K562 (cell line): Measurements from ENCODE around the gene TK1. TPM values are rescaled to one million over a fixed set of nuclear protein-coding genes. Genes with fewer than 3 reads are reported as not detected.

ENCODE experiments used
- ATAC-seq: fragments of 200-7000 bp; cut with Tn5 transposase; 3 replicates; pipeline ENCODE4 v1.9.1; 2020; ENCODE audit warnings: moderate library complexity
- BruUV-seq: library from RNA; stranded (reverse); fragments of 400-500 nt; replicated peaks from 2 replicates; lab custom pipeline; 2021; lab: Mats Ljungman, UMichigan
- CTCF ChIA-PET: fragments of 300-600 bp; formaldehyde crosslinking; extraction: SDS; loops from one replicate; lab custom pipeline; 2021; ENCODE audit warnings: low intra/inter-chr PET ratio; lab: Yijun Ruan, JAX
- POLR2A ChIA-PET: fragments of 300-600, 350-650 bp; sonication (Branson Sonifier 250); formaldehyde crosslinking; extraction: SDS; loops from one replicate; lab custom pipeline; 2021; ENCODE audit warnings: antibody characterized with exemption, inconsistent platforms; lab: Yijun Ruan, JAX
- DNase-seq, 4 experiments: peaks; one replicate each; pipeline versions ENCODE4 v3.0.0 to v3.0.0-alpha.2; 2011 to 2018; ENCODE audit warnings: low spot score in 3 of 4, mixed read lengths in 3 of 4; ENCODE audit errors: extremely low read depth in 1 of 4
- FAIRE-seq: peaks from 2 replicates; lab custom pipeline; 2011; peaks lifted over from hg19 to GRCh38; lab: Jason Lieb, UNC
- H2AFZ ChIP-seq: 2 replicates; pipeline ENCODE4 v1.6.0; 2011; ENCODE audit warnings: low read depth, low read length, control low read depth, inconsistent platforms
- H3K27ac ChIP-seq: fragments of 200-600 bp; 3 replicates; pipeline ENCODE4 v1.8.0; 2011; ENCODE audit warnings: low read depth, mild to moderate bottlenecking, control low read depth, inconsistent platforms, low read length, moderate library complexity, mixed read lengths; ENCODE audit errors: extremely low read depth
- H3K27me3 ChIP-seq, 2 experiments: fragments of 300-600 bp in 1 of 2; 2 replicates in 1 of 2; 3 replicates in 1 of 2; pipeline versions ENCODE4 v1.6.0 to v1.8.0; 2011; ENCODE audit warnings: inconsistent platforms in 2 of 2, low read length in 2 of 2, mild to moderate bottlenecking in 1 of 2, mixed read lengths in 1 of 2, moderate library complexity in 1 of 2; ENCODE audit not compliant: control insufficient read depth in 2 of 2, insufficient read depth in 2 of 2
- H3K36me3 ChIP-seq: fragments of 300-600 bp; 3 replicates; pipeline ENCODE4 v1.8.0; 2011; ENCODE audit warnings: mild to moderate bottlenecking, low read length, inconsistent platforms; ENCODE audit not compliant: control insufficient read depth, insufficient read depth
- H3K4me1 ChIP-seq, 2 experiments: fragments of 200-600 bp in 1 of 2; replicated peaks in 1 of 2; 2 replicates in 1 of 2; 3 replicates in 1 of 2; pipeline versions ENCODE4 v1.5.1 to v1.8.0; 2011; ENCODE audit warnings: inconsistent platforms in 2 of 2, low read length in 2 of 2, mild to moderate bottlenecking in 1 of 2, mixed read lengths in 1 of 2, moderate library complexity in 1 of 2; ENCODE audit not compliant: control insufficient read depth in 2 of 2, insufficient read depth in 2 of 2
- H3K4me2 ChIP-seq: 2 replicates; pipeline ENCODE4 v1.6.1; 2011; ENCODE audit warnings: low read length, control low read depth, inconsistent platforms, mixed read lengths; ENCODE audit not compliant: insufficient read depth
- H3K4me3 ChIP-seq: fragments of 200-600 bp; sonication (generic), shearing (Covaris generic); 2 replicates; pipeline ENCODE4 v1.5.1; 2016; ENCODE audit warnings: control low read depth, inconsistent platforms
- H3K79me2 ChIP-seq: fragments of 200-600 bp; 3 replicates; pipeline ENCODE4 v1.8.0; 2011; ENCODE audit warnings: low read length, inconsistent platforms; ENCODE audit not compliant: control insufficient read depth, insufficient read depth
- H3K9ac ChIP-seq, 2 experiments: 2 replicates each; pipeline versions ENCODE4 v1.6.0 to v1.6.1; 2011; ENCODE audit warnings: low read depth in 2 of 2, low read length in 2 of 2, control low read depth in 1 of 2, inconsistent platforms in 1 of 2, mild to moderate bottlenecking in 1 of 2, mixed read lengths in 1 of 2; ENCODE audit not compliant: insufficient read depth in 1 of 2
- H3K9me1 ChIP-seq: one replicate; pipeline ENCODE4 v1.6.0; 2011; ENCODE audit warnings: inconsistent platforms, mild to moderate bottlenecking, low read length, moderate library complexity; ENCODE audit not compliant: control insufficient read depth, insufficient read depth
- H3K9me3 ChIP-seq: replicated peaks from 2 replicates; pipeline ENCODE4 v1.5.1; 2011; ENCODE audit warnings: low read depth, low read length, inconsistent platforms; ENCODE audit not compliant: control insufficient read depth, insufficient read depth
- H4K20me1 ChIP-seq: replicated peaks from 2 replicates; pipeline ENCODE4 v1.6.1; 2011; ENCODE audit warnings: low read length, inconsistent platforms, mixed read lengths; ENCODE audit not compliant: control insufficient read depth, insufficient read depth
- ARID1B ChIP-seq: fragments of 450-650 bp; IDR thresholded peaks from 2 replicates; pipeline ENCODE4 v1.6.1; 2016; ENCODE audit warnings: antibody characterized with exemption, mild to moderate bottlenecking, inconsistent platforms
- CBFA2T2 ChIP-seq: fragments of 450-650 bp; conservative IDR thresholded peaks from 2 replicates; pipeline ENCODE4 v1.6.1; 2017; ENCODE audit warnings: mild to moderate bottlenecking
- EP300 ChIP-seq: IDR thresholded peaks from 2 replicates; pipeline ENCODE4 v1.6.1; 2012; ENCODE audit warnings: low read length, improper control_type of control experiment
- ETV6 ChIP-seq, 3 experiments: fragments of 150-350 bp in 1 of 3; sonication (generic) in 1 of 3; formaldehyde crosslinking in 1 of 3; IDR thresholded peaks; 2 replicates each; pipeline versions ENCODE4 v1.6.1 to v1.8.0; 2014 to 2022; ENCODE audit warnings: borderline replicate concordance in 2 of 3, low read depth in 2 of 3, antibody characterized with exemption in 1 of 3, low read length in 1 of 3, mild to moderate bottlenecking in 1 of 3, missing genetic modification reagents in 1 of 3
- HSF4 ChIP-seq: fragments of 250-450 bp; sonication (Bioruptor Pico); IDR thresholded peaks from 2 replicates; pipeline ENCODE4 v2.1.2; 2022; ENCODE audit warnings: mild to moderate bottlenecking, moderate library complexity, borderline replicate concordance
- ID3 ChIP-seq, 2 experiments: fragments of 250-450 bp in 1 of 2; fragments of 450-650 bp in 1 of 2; sonication (Bioruptor Pico) in 1 of 2; IDR thresholded peaks; 2 replicates each; pipeline versions ENCODE4 v1.6.1 to v1.8.0; 2016 to 2021; ENCODE audit warnings: mild to moderate bottlenecking in 2 of 2, moderate library complexity in 2 of 2, missing compliant biosample characterization in 1 of 2, missing genetic modification characterization in 1 of 2
- MCM5 ChIP-seq: fragments of 450-650 bp; IDR thresholded peaks from 2 replicates; pipeline ENCODE4 v1.6.1; 2016; ENCODE audit warnings: low read depth
- POLR2AphosphoS2 ChIP-seq: IDR thresholded peaks from 2 replicates; pipeline ENCODE4 v1.6.1; 2012; ENCODE audit warnings: low read length, improper control_type of control experiment
- POLR2AphosphoS5 ChIP-seq: IDR thresholded peaks from 2 replicates; pipeline ENCODE4 v1.6.1; 2011; ENCODE audit warnings: mild to moderate bottlenecking, low read depth, low read length, moderate library complexity; ENCODE audit not compliant: control insufficient read depth, insufficient read depth
- SAFB2 ChIP-seq: fragments of 200-400 bp; formaldehyde crosslinking; IDR thresholded peaks from 2 replicates; pipeline ENCODE4 v1.6.1; 2018; ENCODE audit warnings: borderline replicate concordance, low read length, low read depth, moderate library complexity; ENCODE audit not compliant: severe bottlenecking
- SMARCC2 ChIP-seq: fragments of 450-650 bp; IDR thresholded peaks from 2 replicates; pipeline ENCODE4 v1.6.1; 2017; ENCODE audit warnings: antibody characterized with exemption, moderate library complexity, mild to moderate bottlenecking, low read depth
- TEAD4 ChIP-seq, 2 experiments: sonication (generic) in 1 of 2; formaldehyde crosslinking in 1 of 2; IDR thresholded peaks; 2 replicates each; pipeline versions ENCODE4 v1.6.1 to v1.8.0; 2012 to 2022; ENCODE audit warnings: borderline replicate concordance in 1 of 2, inconsistent platforms in 1 of 2, low read length in 1 of 2, mild to moderate bottlenecking in 1 of 2, missing genetic modification reagents in 1 of 2
- ZBTB7A ChIP-seq: IDR thresholded peaks from 2 replicates; pipeline ENCODE4 v1.6.1; 2011; ENCODE audit warnings: low read depth, mild to moderate bottlenecking, low read length, moderate library complexity, borderline replicate concordance; ENCODE audit not compliant: control insufficient read depth
- ZKSCAN8 ChIP-seq: fragments of 200-800 bp; sonication (Bioruptor generic); IDR thresholded peaks from 2 replicates; pipeline ENCODE4 v1.6.1; 2016; ENCODE audit warnings: missing genetic modification characterization, missing compliant biosample characterization
- WGBS: fragments of 100-300 bp; shearing (Covaris generic); methylation state at CpG from one replicate; pipeline ENCODE4 v1.1.6; 2016; ENCODE audit warnings: low coverage, mixed read lengths; ENCODE audit not compliant: insufficient coverage; ENCODE audit errors: missing lambda C conversion rate; 5-methylcytosine and 5-hydroxymethylcytosine counted together
- in situ Hi-C: fragments of 300-500 bp; cut with MboI; formaldehyde crosslinking; loops from 4 replicates; pipeline ENCODE4 v1.15.0; 2018; ENCODE audit warnings: inconsistent platforms, mixed read lengths
- intact Hi-C: fragments of 100-400 bp; cut with micrococcal nuclease; formaldehyde crosslinking; loops from 2 replicates; pipeline ENCODE4 v1.14.2; 2022
- polyA plus RNA-seq, 8 experiments: library from polyadenylated mRNA; depleted of rRNA in 4 of 8; stranded (reverse) in 5 of 8; unstranded in 3 of 8; fragments of >200 nt; fragmentation: Nextera tagmentation in 2 of 8; fragmentation: Illumina TruSeq in 1 of 8; extraction: Ambion mirVana in 2 of 8; extraction: Trizol in 1 of 8; gene quantifications; 2 replicates each; pipeline versions ENCODE4 v1.2.1 to v1.2.3, GENCODE V29; 2011 to 2014; ENCODE audit warnings: inconsistent platforms in 1 of 8, missing spikeins in 1 of 8
- total RNA-seq, 7 experiments: library from RNA; depleted of rRNA in 6 of 7; stranded (reverse); fragments of >200 nt in 6 of 7; fragmentation: Illumina TruSeq in 2 of 7; extraction: Trizol in 2 of 7; gene quantifications; 2 replicates each; pipeline versions ENCODE4 v1.2.1 to v1.2.3, GENCODE V29; 2011 to 2021; ENCODE audit warnings: low replicate concordance in 1 of 7
- TF ChIP-seq, protein P1 (sequence below): sonication (generic); formaldehyde crosslinking; IDR thresholded peaks from 2 replicates; pipeline ENCODE4 v1.8.0; 2022; ENCODE audit warnings: missing genetic modification reagents, mild to moderate bottlenecking, borderline replicate concordance
- TF ChIP-seq, protein P2 (sequence below): sonication (generic); formaldehyde crosslinking; IDR thresholded peaks from 2 replicates; pipeline ENCODE4 v1.8.1; 2023; ENCODE audit warnings: mild to moderate bottlenecking, missing genetic modification reagents

Gene TK1
- total and polyA plus RNA-seq, 9 of the 15 experiments (the other 6 are each of a cell fraction or from before 2014, with no cell fraction given): 8.4 to 280 (median 103) TPM

DNA sequence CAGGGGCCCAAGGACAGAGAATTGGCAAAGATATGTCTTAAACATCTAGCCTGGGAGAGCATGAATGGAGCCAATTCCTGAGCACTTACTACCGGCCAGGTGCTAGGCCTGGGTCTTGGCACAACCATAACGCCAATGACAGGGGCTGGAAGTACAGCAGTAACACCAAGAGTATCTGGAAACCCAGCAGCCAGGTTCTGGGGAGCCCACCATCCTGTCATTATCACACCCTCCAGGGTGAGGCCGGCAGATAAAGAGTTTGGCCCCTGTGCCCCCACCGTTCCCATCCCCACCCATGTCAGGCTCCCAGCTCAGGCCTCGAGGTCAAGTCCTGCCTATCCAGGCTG is 56.8 kb downstream of the TK1 start:
- BruUV-seq: no TSS peak
- no peaks in the 10 kb centered on the region for H4K20me1 ChIP-seq
- peaks cover 40 to 92% of the 10 kb centered on the region in 2 experiments for H3K4me1 ChIP-seq
- intact Hi-C loops (no loop called here), in situ Hi-C loops (no loop called here)
- no peaks in the 10 kb centered on the region for H3K9me3 ChIP-seq
- no peaks in the 10 kb centered on the region for H3K9me1 ChIP-seq
- DNase-seq (peak in 2 of 4 experiments; percentile 73 to 86), FAIRE-seq (peak; percentile 81), ATAC-seq (peak; percentile 2)
- WGBS: 0% methylated on average over 5 of the region's 5 CpGs
- peak overlapping the region; percentile 56 to 90 for H3K9ac ChIP-seq
- no peak overlapping the region; the same call in 1 of the 2 replicates for H3K4me3 ChIP-seq
- H3K79me2 ChIP-seq: peaks cover 54% of the 10 kb centered on the region
- ChIA-PET POLR2A (interaction anchor here (0.6 to 1.2 kb wide), 5 partner anchors 9 to 56 kb away, joined by 3 to 5 read pairs (median 4); no protein-coding TSS in a partner anchor), CTCF (no interaction called here)
- peak overlapping the region; percentile 61; the same call in 1 of the 2 replicates for H2AFZ ChIP-seq
- H3K4me2 ChIP-seq: peak overlapping the region; percentile 81
- peak overlapping the region; percentile 81 for H3K27ac ChIP-seq
- H3K27me3 ChIP-seq: no peaks in the 10 kb centered on the region
- peaks cover 21% of the 10 kb centered on the region; the same call in 2 of the 3 replicates for H3K36me3 ChIP-seq
- TF ChIP-seq CBFA2T2: peak; percentile 65
- TF ChIP-seq SMARCC2: no peak
- TF ChIP-seq TEAD4 (IDR thresholded peaks at IDR 0.05; ENCODE audit: low read length): 0 out of 2 replicates have a peak, but pooled peaks have one; percentile 34
- TF ChIP-seq TEAD4 (CRISPR knock-in tag; IDR thresholded peaks at IDR 0.05; ENCODE audit: borderline replicate concordance): no peak
- no peak for TF ChIP-seq ID3 (CRISPR knock-in tag; IDR thresholded peaks at IDR 0.05)
- TF ChIP-seq ID3 (tag; IDR thresholded peaks at IDR 0.05): no peak
- TF ChIP-seq, protein P1, sequence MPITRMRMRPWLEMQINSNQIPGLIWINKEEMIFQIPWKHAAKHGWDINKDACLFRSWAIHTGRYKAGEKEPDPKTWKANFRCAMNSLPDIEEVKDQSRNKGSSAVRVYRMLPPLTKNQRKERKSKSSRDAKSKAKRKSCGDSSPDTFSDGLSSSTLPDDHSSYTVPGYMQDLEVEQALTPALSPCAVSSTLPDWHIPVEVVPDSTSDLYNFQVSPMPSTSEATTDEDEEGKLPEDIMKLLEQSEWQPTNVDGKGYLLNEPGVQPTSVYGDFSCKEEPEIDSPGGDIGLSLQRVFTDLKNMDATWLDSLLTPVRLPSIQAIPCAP: no peak
- TF ChIP-seq, protein P2, sequence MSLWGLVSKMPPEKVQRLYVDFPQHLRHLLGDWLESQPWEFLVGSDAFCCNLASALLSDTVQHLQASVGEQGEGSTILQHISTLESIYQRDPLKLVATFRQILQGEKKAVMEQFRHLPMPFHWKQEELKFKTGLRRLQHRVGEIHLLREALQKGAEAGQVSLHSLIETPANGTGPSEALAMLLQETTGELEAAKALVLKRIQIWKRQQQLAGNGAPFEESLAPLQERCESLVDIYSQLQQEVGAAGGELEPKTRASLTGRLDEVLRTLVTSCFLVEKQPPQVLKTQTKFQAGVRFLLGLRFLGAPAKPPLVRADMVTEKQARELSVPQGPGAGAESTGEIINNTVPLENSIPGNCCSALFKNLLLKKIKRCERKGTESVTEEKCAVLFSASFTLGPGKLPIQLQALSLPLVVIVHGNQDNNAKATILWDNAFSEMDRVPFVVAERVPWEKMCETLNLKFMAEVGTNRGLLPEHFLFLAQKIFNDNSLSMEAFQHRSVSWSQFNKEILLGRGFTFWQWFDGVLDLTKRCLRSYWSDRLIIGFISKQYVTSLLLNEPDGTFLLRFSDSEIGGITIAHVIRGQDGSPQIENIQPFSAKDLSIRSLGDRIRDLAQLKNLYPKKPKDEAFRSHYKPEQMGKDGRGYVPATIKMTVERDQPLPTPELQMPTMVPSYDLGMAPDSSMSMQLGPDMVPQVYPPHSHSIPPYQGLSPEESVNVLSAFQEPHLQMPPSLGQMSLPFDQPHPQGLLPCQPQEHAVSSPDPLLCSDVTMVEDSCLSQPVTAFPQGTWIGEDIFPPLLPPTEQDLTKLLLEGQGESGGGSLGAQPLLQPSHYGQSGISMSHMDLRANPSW (CRISPR knock-in tag): peak; percentile 88; the same call in 1 of the 2 replicates
- peak; percentile 45; the same call in 1 of the 2 replicates for TF ChIP-seq POLR2AphosphoS5
- 0 out of 2 replicates have a peak, but pooled peaks have one; percentile 42 for TF ChIP-seq HSF4
- no peak for TF ChIP-seq ETV6 (IDR thresholded peaks at IDR 0.05; ENCODE audit: borderline replicate concordance in 1 of 2, low read depth in 2 of 2, low read length in 1 of 2)
- TF ChIP-seq ETV6 (CRISPR knock-in tag; IDR thresholded peaks at IDR 0.05; ENCODE audit: borderline replicate concordance): no peak
- TF ChIP-seq POLR2AphosphoS2: no peak
- peak; percentile 25; the same call in 1 of the 2 replicates for TF ChIP-seq EP300
- TF ChIP-seq ZBTB7A: peak; percentile 72; the same call in 1 of the 2 replicates
- peak; percentile 65 for TF ChIP-seq ARID1B
- no peak for TF ChIP-seq ZKSCAN8 (CRISPR knock-in tag)
- TF ChIP-seq MCM5: no peak
- no peak for TF ChIP-seq SAFB2
